Stimulated activated naive B cell treated with anti-CD40 and anti-IgM and Interleukin-4, amounts not matched to agents 10 μg/mL and 1 μg/mL and 100 μg/mL, for 72 hours (primary cell): ENCODE data around the gene TUBA4B.
"Not testable (repeated sequence)": the region's sequence is repeated elsewhere in the genome, so short reads cannot be mapped to it uniquely, and the experiment has no call there.

Experiments
- ATAC-seq, 2 donors: fragments of 150-1000 bp; cut with Tn5 transposase; replicated peaks; 2 replicates each; pipeline ENCODE4 v1.10.0; 2021; ENCODE audit warnings: moderate library complexity in 1 of 2
- DNase-seq: peaks from one replicate; pipeline ENCODE4 v3.0.0; 2021
- H3K27ac Mint-ChIP-seq: one replicate; pipeline ENCODE4 v1.8.0; 2022; ENCODE audit warnings: mild to moderate bottlenecking, mixed read lengths
- H3K27me3 Mint-ChIP-seq, 2 donors: one replicate each; pipeline ENCODE4 v1.8.0; 2022; ENCODE audit warnings: mixed read lengths in 2 of 2
- H3K36me3 Mint-ChIP-seq, 2 donors: one replicate each; pipeline ENCODE4 v1.8.0; 2022; ENCODE audit warnings: mixed read lengths in 2 of 2, mild to moderate bottlenecking in 1 of 2
- H3K4me1 Mint-ChIP-seq, 2 donors: one replicate each; pipeline ENCODE4 v1.8.0; 2022; ENCODE audit warnings: mixed read lengths in 2 of 2, mild to moderate bottlenecking in 1 of 2
- H3K4me3 Mint-ChIP-seq, 2 donors: one replicate each; pipeline ENCODE4 v1.8.0; 2022; ENCODE audit warnings: mild to moderate bottlenecking in 2 of 2, mixed read lengths in 2 of 2, moderate library complexity in 1 of 2
- H3K9me3 Mint-ChIP-seq, 2 donors: one replicate each; pipeline ENCODE4 v1.8.0; 2022; ENCODE audit warnings: mixed read lengths in 2 of 2, mild to moderate bottlenecking in 1 of 2

Gene TUBA4B

DNA sequence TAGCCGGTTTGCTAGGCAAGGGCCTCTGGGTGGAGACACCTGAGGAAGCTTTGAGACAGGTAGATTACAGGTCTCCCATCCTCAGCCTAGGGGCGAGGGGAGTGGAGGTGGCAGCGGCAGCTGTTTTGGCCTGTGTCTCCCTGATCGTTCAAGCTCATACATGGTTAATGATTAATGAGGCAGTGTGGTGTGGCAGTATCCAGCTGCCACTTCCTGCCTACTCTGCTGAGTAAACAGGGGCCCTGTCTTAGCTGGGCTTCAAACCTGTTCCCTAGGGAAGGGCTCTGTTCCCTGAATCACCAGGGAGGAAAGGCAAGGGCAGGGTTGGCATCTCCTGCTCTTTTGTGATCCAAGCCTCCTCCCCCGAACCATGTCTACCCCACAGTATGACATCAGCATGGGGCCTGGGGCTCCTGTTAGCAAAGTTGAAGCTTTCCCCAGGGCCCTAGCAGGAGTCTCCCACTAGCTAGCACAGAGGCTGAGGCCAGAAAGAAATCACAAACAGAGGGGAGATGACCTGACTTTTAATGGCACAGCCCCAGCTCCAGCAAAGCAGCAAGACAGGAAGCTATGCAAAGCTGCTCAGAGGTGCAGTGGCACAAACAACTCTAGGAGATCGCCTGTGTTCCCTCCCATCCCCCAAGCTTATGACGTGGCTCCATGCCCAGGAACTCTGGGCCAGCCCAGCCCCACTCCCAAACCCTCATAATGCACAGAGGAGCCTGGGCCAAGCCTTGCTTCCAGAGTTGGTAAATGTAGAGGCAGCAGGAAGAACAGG, 3.7 kb upstream of the TUBA4B start:
- peak overlapping the region; percentile 94 for H3K27ac Mint-ChIP-seq
- peaks cover 43 to 56% of the 10 kb centered on the region in 2 donors for H3K36me3 Mint-ChIP-seq
- H3K27me3 Mint-ChIP-seq: no peaks in the 10 kb centered on the region
- DNase-seq: peak; percentile 34
- ATAC-seq: peak; percentile 26 to 35
- peak overlapping the region; percentile 65 to 79 for H3K4me3 Mint-ChIP-seq
- peaks cover 61 to 75% of the 10 kb centered on the region in 2 donors for H3K4me1 Mint-ChIP-seq
- no peaks in the 10 kb centered on the region for H3K9me3 Mint-ChIP-seq

- no peak for DNase-seq
- peak overlapping the region; percentile 51 for H3K27ac Mint-ChIP-seq
These were observed 2.8 kb upstream of the TUBA4B start for GRCh38 chr2:219250049-219250781.

DNA sequence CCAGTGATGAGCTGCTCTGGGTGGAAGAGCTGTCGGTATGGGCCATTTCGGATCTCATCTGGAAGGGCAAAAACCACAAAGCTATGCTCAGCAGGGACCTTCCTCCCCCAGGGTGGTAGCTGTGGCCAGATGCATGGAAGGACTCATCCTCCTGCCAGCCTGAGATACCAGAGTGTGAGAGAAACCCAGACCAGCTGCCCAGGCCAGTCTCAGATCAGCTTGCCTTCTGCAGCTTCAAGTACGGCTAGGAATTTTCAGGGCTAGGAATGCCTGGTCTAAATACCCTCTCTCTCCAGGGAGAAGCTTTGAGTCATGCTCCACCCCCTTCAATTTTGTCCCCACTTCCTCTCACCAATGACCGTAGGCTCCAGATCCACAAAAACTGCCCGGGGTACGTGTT, 1.4 kb upstream of the TUBA4B start:
- H3K4me1 Mint-ChIP-seq: peaks cover 62 to 78% of the 10 kb centered on the region in 2 donors
- H3K27me3 Mint-ChIP-seq: no peaks in the 10 kb centered on the region
- ATAC-seq (no peak), DNase-seq (no peak)
- peak overlapping the region; percentile 79 to 87 for H3K4me3 Mint-ChIP-seq
- peaks cover 43 to 56% of the 10 kb centered on the region in 2 donors for H3K36me3 Mint-ChIP-seq
- H3K9me3 Mint-ChIP-seq: no peaks in the 10 kb centered on the region
- peak overlapping the region; percentile 95 for H3K27ac Mint-ChIP-seq

More at GRCh38 chr2:219250049-219250781, 2.8 kb upstream of the TUBA4B start:
- peak overlapping the region; percentile 65 to 79 for H3K4me3 Mint-ChIP-seq
- H3K4me1 Mint-ChIP-seq: peaks cover 62 to 75% of the 10 kb centered on the region in 2 donors
- H3K9me3 Mint-ChIP-seq: no peaks in the 10 kb centered on the region
- no peak for ATAC-seq
- no peaks in the 10 kb centered on the region for H3K27me3 Mint-ChIP-seq
- H3K36me3 Mint-ChIP-seq: peaks cover 43 to 56% of the 10 kb centered on the region in 2 donors

DNA sequence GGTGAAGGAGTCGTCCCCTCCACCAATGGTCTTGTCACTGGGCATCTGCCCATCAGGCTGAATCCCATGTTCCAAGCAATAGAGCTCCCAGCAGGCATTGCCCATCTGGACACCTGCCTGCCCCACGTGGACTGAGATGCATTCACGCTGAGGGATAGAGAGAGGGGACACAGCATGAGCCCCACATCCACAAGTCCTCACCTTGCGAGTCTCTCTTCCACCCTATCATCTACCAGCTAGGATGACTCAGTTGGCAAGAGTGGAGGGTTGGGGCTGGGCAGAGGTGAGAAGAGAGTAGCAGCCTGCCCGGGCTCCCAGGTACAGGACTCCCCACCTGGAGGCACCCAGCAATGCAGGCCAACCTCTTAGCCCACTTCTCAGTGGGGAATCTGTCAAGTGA, 959 bp upstream of the TUBA4B start:
- Mint-ChIP-seq H3K4me1 (peaks cover 58 to 73% of the 10 kb centered on the region in 2 donors), H3K4me3 (peak overlapping the region; percentile 79 to 87), H3K27ac (peak overlapping the region; percentile 95), H3K36me3 (peaks cover 41 to 52% of the 10 kb centered on the region in 2 donors), H3K27me3 (no peaks in the 10 kb centered on the region), H3K9me3 (no peaks in the 10 kb centered on the region)
- DNase-seq: no peak
- no peak for ATAC-seq

DNA sequence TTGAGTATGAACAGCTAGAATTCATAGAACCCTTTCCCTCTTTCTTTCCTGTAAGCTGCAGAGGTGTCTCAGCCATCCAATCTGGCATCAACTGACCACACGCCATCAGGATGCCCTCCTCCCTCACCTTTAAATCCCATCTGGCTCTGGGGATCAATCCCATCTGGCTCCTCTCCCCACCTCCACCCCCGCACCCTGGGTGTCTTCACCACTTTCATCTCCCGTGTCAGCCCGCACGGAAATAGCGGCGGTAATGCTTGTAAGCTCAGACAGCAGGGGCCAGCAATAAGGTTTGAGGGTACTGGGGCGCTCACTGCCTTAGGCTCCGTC, 508 bp upstream of the TUBA4B start:
- DNase-seq: no peak
- Mint-ChIP-seq H3K27me3 (no peaks in the 10 kb centered on the region), H3K9me3 (no peaks in the 10 kb centered on the region), H3K36me3 (peaks cover 39 to 50% of the 10 kb centered on the region in 2 donors), H3K27ac (peak overlapping the region; percentile 95), H3K4me1 (peaks cover 54 to 69% of the 10 kb centered on the region in 2 donors), H3K4me3 (peak overlapping the region; percentile 79 to 87)
- ATAC-seq: no peak

DNA sequence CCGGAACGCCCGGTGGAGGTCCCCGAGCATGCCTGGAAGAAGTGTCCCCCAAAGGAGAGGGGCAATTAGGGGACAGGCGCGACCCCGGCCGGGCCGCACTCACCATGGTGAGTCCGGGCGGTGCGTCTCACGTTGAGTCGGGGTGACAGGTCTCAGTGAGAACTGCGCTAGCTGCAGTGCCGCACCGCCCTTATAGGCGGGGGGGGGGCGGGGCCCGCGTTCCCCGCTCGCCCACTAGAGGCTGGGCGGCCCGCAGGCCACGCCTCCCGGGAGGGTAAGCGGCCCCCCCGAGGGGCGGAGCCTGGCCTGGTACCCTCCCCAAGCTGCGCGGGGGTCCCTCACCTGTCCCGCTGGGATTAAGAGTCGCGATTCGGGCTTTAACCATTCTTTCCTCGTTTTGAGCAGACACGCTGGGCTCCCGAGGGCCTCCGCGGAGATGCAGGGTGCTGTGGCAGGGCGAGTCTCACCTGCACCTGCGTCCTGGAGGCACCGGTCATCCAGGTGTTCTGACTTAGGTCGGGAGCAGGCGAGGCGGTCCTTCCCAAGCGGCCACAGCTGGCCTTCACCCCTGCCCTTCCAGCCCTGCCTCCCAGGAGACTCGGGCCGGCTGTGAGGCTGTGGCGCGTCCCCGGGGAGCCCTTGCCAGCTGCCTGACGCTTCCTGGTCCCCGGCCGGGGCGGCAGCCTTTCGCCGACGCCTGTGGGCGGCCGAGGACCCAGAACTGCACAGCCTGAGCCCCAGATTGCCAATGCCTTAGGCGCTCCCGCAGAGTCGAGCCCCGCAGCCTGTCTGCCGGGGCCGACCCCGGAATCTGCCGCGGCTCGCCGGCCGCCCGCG, 928 bp downstream of the TUBA4B start, which contains the start of gene TUBA4A:
TSS of gene TUBA4A (minus strand) at position 166 of the 837 bp plus-strand sequence. CDS start at position 106, 60 bp downstream.
- Mint-ChIP-seq H3K27me3 (no peaks in the 10 kb centered on the region), H3K27ac (peak within 1 kb of the TSS; percentile 95), H3K9me3 (no peaks in the 10 kb centered on the region), H3K36me3 (peaks cover 27 to 37% of the 10 kb centered on the region in 2 donors), H3K4me3 (peak within 1 kb of the TSS; percentile 79 to 87), H3K4me1 (peaks cover 42 to 54% of the 10 kb centered on the region in 2 donors)
- ATAC-seq (peak; percentile 71 to 75), DNase-seq (peak; percentile 84)

DNA sequence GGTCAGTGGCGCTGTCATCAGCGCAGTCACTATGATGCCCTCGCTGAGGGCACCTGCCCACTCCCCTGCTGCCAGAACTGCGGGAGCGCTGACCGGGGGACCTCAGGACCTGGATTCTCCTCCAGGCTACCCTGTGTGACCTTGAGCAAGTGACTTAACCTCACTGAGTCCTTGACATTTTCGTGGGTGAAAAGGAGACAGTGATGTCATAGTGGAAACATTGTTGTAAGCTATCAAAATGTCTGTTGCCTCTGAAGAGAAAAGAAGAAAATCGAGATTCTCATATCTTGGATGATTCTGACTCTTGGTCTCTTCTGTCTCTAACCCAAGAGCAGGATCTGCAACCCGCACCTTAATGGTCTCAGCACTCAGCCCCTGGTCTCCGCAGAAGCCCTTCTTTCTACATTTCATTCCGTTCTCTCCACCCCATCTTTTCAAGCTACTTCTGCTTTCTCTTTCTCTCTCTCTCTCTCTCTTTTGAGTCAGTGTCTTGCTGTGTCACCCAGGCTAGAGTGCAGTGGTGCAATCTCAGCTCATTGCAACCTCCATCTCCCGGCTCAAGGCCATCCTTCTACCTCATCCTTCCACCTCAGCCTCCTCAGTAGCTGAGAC, 1.7 kb downstream of the TUBA4B start:
- Mint-ChIP-seq H3K36me3 (peaks cover 23 to 30% of the 10 kb centered on the region in 2 donors), H3K27me3 (no peaks in the 10 kb centered on the region), H3K27ac (peak overlapping the region; percentile 95), H3K4me3 (peak overlapping the region; percentile 79 to 87), H3K9me3 (no peaks in the 10 kb centered on the region), H3K4me1 (peaks cover 35 to 47% of the 10 kb centered on the region in 2 donors)
- ATAC-seq: peak; percentile 54 to 56
- peak; percentile 43 for DNase-seq

DNA sequence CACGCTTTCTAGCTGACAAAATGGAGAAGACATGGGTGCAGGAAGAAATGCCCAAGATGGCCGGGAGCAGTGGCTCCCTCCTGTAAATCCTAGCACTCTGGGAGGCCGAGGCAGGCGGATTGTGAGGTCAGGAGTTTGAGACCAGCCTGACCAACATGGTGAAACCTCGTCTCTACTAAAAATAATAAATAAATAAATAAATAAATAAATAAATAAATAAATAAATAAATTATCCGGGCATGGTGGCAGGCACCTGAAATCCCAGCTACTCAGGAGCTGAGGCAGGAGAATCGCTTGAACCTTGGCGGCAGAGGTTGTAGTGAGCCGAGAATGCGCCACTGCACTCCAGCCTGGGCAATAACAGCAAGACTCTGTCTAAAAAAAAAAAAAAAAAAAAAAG, 5.9 kb downstream of the TUBA4B start:
- H3K4me1 Mint-ChIP-seq, H3K4me3 Mint-ChIP-seq, H3K36me3 Mint-ChIP-seq, H3K27ac Mint-ChIP-seq, DNase-seq, H3K9me3 Mint-ChIP-seq, ATAC-seq, H3K27me3 Mint-ChIP-seq: not testable (repeated sequence)

- ATAC-seq (no peak), DNase-seq (no peak)
- H3K4me1 Mint-ChIP-seq: peaks cover 0 to 1% of the 10 kb centered on the region in 2 donors
- no peaks in the 10 kb centered on the region for H3K27me3 Mint-ChIP-seq
- H3K9me3 Mint-ChIP-seq: no peaks in the 10 kb centered on the region
- H3K27ac Mint-ChIP-seq: no peak overlapping the region
- no peaks in the 10 kb centered on the region for H3K36me3 Mint-ChIP-seq
- no peak overlapping the region for H3K4me3 Mint-ChIP-seq
These were observed 8.2 kb downstream of the TUBA4B start for GRCh38 chr2:219261024-219261855.

GRCh38 chr2:219266232-219266631, 13.2 kb downstream of the TUBA4B start:
- ATAC-seq (no peak), DNase-seq (no peak)
- no peak overlapping the region for H3K4me3 Mint-ChIP-seq
- no peaks in the 10 kb centered on the region for H3K36me3 Mint-ChIP-seq
- peak overlapping the region; percentile 65 for H3K27ac Mint-ChIP-seq
- H3K9me3 Mint-ChIP-seq: no peaks in the 10 kb centered on the region
- H3K4me1 Mint-ChIP-seq: peaks cover 0 to 1% of the 10 kb centered on the region in 2 donors
- no peaks in the 10 kb centered on the region for H3K27me3 Mint-ChIP-seq

GRCh38 chr2:219266886-219267285, 13.8 kb downstream of the TUBA4B start:
- DNase-seq (no peak), ATAC-seq (no peak)
- H3K4me3 Mint-ChIP-seq: no peak overlapping the region
- no peaks in the 10 kb centered on the region for H3K9me3 Mint-ChIP-seq
- no peaks in the 10 kb centered on the region for H3K36me3 Mint-ChIP-seq
- no peaks in the 10 kb centered on the region for H3K27me3 Mint-ChIP-seq
- H3K27ac Mint-ChIP-seq: no peak overlapping the region
- no peaks in the 10 kb centered on the region for H3K4me1 Mint-ChIP-seq

- H3K27ac Mint-ChIP-seq: no peak overlapping the region
- ATAC-seq: no peak
- no peak overlapping the region for H3K4me3 Mint-ChIP-seq
- H3K9me3 Mint-ChIP-seq: no peaks in the 10 kb centered on the region
- no peak for DNase-seq
- H3K4me1 Mint-ChIP-seq: no peaks in the 10 kb centered on the region
- no peaks in the 10 kb centered on the region for H3K36me3 Mint-ChIP-seq
- no peaks in the 10 kb centered on the region for H3K27me3 Mint-ChIP-seq
These were observed 15.3 kb downstream of the TUBA4B start for GRCh38 chr2:219268294-219268693.

DNA sequence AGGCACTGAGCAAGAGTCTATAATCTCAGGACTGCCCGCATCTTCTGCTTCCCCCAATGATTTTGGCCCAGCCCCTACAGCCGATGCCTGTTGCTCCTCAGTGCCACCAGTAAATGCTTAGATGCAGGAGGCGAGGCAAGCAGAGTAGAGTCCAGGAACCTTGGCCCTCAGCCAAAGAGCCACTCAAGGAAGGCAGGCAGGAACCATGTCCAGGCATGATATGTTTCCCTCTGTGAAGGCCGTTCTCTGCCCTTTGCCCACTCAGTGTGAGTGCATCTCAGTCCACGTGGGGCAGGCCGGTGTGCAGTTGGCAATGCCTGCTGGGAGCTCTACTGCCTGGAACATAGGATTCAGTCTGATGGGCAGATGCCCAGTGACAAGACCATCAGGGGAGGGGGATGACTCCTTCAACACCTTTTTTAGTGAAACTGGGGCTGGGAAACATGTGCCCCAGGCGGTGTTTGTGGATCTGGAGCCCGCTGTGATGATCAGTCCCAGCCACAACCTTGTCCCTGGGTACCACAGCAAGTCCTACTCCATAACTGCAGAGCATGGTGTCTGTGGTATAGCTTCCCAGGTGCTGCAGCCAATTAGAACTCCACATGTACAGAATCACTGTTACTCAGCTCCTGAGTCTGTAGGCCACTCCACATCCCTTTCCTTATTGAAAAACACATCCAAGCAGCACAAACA, 16.5 kb downstream of the TUBA4B start:
- Mint-ChIP-seq H3K36me3 (no peaks in the 10 kb centered on the region), H3K27me3 (no peaks in the 10 kb centered on the region), H3K4me3 (no peak overlapping the region), H3K4me1 (no peaks in the 10 kb centered on the region), H3K27ac (no peak overlapping the region), H3K9me3 (no peaks in the 10 kb centered on the region)
- no peak for ATAC-seq
- no peak for DNase-seq
